ENCODE measurements around the gene CCR7. TPM values are rescaled to one million over a fixed set of nuclear protein-coding genes. Genes with fewer than 3 reads are reported as not detected.
"Not testable (repeated sequence)": the region's sequence is repeated elsewhere in the genome, so short reads cannot be mapped to it uniquely, and the experiment has no call there.

CCR7 gene
- polyA plus RNA-seq, 4 donors = 0.24 to 0.45 (median 0.42) TPM

GRCh38 chr17:40552806-40553693 lies 12.2 kb downstream of the CCR7 start:
- DNase-seq (ENCODE audit: low read depth in 4 of 4, low spot score in 3 of 4) = no peak

- DNase-seq (ENCODE audit: low read depth in 4 of 4, low spot score in 3 of 4) = no peak
These were observed 13.1 kb downstream of the CCR7 start for GRCh38 chr17:40551879-40552768.

- no peak for DNase-seq (ENCODE audit: low read depth in 4 of 4, low spot score in 3 of 4)
These were observed 14.0 kb downstream of the CCR7 start for GRCh38 chr17:40551091-40551878.

- DNase-seq (ENCODE audit: low read depth in 4 of 4, low spot score in 3 of 4) = no peak
These were observed 14.7 kb downstream of the CCR7 start for GRCh38 chr17:40550608-40551007.

GRCh38 chr17:40548982-40549685 lies 16.1 kb downstream of the CCR7 start:
- DNase-seq (ENCODE audit: low read depth in 4 of 4, low spot score in 3 of 4) = no peak

GRCh38 chr17:40548491-40548981 lies 16.7 kb downstream of the CCR7 start:
- DNase-seq (ENCODE audit: low read depth in 4 of 4, low spot score in 3 of 4) = no peak

- no peak for DNase-seq (ENCODE audit: low read depth in 4 of 4, low spot score in 3 of 4)
These were observed 17.3 kb downstream of the CCR7 start for GRCh38 chr17:40547785-40548478.

- no peak for DNase-seq (ENCODE audit: low read depth in 4 of 4, low spot score in 3 of 4)
These were observed 18.0 kb downstream of the CCR7 start for GRCh38 chr17:40547079-40547784.

GRCh38 chr17:40546497-40546896 lies 18.8 kb downstream of the CCR7 start:
- not testable (repeated sequence) for DNase-seq (ENCODE audit: low read depth in 4 of 4, low spot score in 3 of 4)

- DNase-seq (ENCODE audit: low read depth in 4 of 4, low spot score in 3 of 4) = no peak
These were observed 19.6 kb downstream of the CCR7 start for GRCh38 chr17:40545660-40546059.

GRCh38 chr17:40542558-40543411 lies 22.5 kb downstream of the CCR7 start:
- peak in 1 of 4 donors; percentile 63 for DNase-seq (ENCODE audit: low read depth in 4 of 4, low spot score in 3 of 4)

- DNase-seq (ENCODE audit: low read depth in 4 of 4, low spot score in 3 of 4) = no peak
These were observed 23.3 kb downstream of the CCR7 start for GRCh38 chr17:40541873-40542557.

- no peak for DNase-seq (ENCODE audit: low read depth in 4 of 4, low spot score in 3 of 4)
These were observed 24.0 kb downstream of the CCR7 start for GRCh38 chr17:40541060-40541872.

- DNase-seq (ENCODE audit: low read depth in 4 of 4, low spot score in 3 of 4) = no peak
These were observed 24.8 kb downstream of the CCR7 start for GRCh38 chr17:40540448-40540847.

- no peak for DNase-seq (ENCODE audit: low read depth in 4 of 4, low spot score in 3 of 4)
These were observed 25.4 kb downstream of the CCR7 start for GRCh38 chr17:40539711-40540411.
